SKM-1 (cell line): ENCODE data around the gene ITGB1BP2.
"Not testable (repeated sequence)": the region's sequence is repeated elsewhere in the genome, so short reads cannot be mapped to it uniquely, and the experiment has no call there.

ENCODE experiments used
- DNase-seq: peaks from one replicate; lab custom pipeline; 2025; ENCODE audit not compliant: unreplicated experiment; lab: John Stamatoyannopoulos, UW

The ITGB1BP2 gene

GRCh38 chrX:71300495-71300894, 1.1 kb upstream of the ITGB1BP2 start:
- DNase-seq: not testable (repeated sequence)

DNA sequence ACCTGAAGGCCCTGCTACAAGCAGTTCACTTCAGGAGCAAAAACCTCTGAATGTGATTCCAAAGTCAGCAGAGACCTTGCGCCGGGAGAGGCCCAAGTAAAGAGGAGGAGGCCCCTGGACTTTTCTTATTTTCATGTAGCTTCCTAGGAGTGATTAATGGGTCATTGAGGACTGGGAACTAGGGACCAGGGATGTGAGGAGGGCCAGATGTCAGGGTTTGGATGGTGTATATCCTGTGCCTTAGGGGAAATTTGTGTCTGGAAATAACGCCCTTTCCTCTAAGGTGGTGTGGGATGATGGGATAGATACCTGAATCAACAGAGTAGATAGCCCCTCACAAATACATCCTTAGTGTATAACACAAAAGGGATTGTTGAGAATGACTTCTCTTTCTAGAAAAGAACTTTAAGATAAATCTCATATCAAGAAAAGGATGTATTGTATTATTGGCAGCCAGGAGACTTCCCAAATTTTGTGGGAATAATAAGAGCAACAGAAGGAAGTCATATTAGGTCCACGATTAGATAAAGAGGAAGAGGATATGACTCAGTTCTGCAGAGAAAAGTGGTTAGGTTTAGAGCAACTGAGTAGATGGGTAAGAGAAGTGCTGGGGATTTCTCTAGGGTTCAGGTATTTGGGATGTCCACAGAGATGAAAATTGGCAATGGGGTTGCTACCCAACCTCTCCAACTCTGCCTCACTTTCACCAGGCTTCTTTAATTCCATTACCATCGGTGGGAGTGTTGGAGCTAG, 1.1 kb downstream of the ITGB1BP2 start:
- DNase-seq: no peak

GRCh38 chrX:71304561-71304960, 3.0 kb downstream of the ITGB1BP2 start:
- no peak for DNase-seq

DNA sequence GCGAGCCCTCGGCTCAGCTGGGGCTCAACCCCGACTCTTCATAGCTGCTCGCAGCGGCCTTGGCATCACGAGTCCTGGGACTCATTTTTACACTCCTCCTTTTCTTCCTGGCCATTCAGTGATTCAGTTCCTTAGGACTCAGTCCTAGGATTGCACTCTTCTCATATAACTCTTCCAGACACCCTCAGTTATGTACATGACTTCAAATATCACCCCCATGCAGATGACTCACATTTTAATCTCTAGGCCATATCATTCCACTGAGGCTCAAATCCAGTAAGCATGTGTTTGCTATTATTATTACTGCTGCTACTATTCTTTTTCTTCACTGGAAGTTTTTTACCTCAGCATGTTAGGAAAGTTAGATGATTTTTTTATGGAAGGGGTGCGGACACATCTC, 14.4 kb downstream of the ITGB1BP2 start:
- no peak for DNase-seq

- DNase-seq: not testable (repeated sequence)
These were observed 15.4 kb downstream of the ITGB1BP2 start for GRCh38 chrX:71316959-71317358.

GRCh38 chrX:71320126-71320525, 18.6 kb downstream of the ITGB1BP2 start:
- DNase-seq: peak; percentile 6

- no peak for DNase-seq
These were observed 20.2 kb downstream of the ITGB1BP2 start for GRCh38 chrX:71321731-71322130.

GRCh38 chrX:71324452-71324851, 22.9 kb downstream of the ITGB1BP2 start:
- not testable (repeated sequence) for DNase-seq

- no peak for DNase-seq
These were observed 24.8 kb downstream of the ITGB1BP2 start for GRCh38 chrX:71326394-71326793.

GRCh38 chrX:71349151-71349665, 47.7 kb downstream of the ITGB1BP2 start:
- DNase-seq: not testable (repeated sequence)

GRCh38 chrX:71349867-71350266, 48.3 kb downstream of the ITGB1BP2 start:
- DNase-seq: not testable (repeated sequence)

- DNase-seq: not testable (repeated sequence)
These were observed 50.9 kb downstream of the ITGB1BP2 start for GRCh38 chrX:71352439-71352838.
